HG02763 (cell line): ENCODE measurements around the gene MST1.

Experiments used
- ATAC-seq: cut with Tn5 transposase; IDR thresholded peaks from one replicate; pipeline ENCODE4 v1.9.1; 2021; ENCODE audit warnings: mild to moderate bottlenecking, moderate library complexity; ENCODE audit not compliant: unreplicated experiment

The MST1 gene

GRCh38 chr3:49680493-49681231 is 8.6 kb downstream of the MST1 start:
- no peak for ATAC-seq

GRCh38 chr3:49675912-49676311 is 13.4 kb downstream of the MST1 start:
- no peak for ATAC-seq

- no peak for ATAC-seq
Measured at GRCh38 chr3:49674497-49674983, 14.7 kb downstream of the MST1 start.

- ATAC-seq, result peak; percentile 81
Measured at GRCh38 chr3:49673715-49674496, 15.4 kb downstream of the MST1 start, which contains the start of gene APEH. Gene APEH, plus strand, starts transcription at chr3:49674351. Its CDS starts 51 bp downstream, at chr3:49674402.

- no peak for ATAC-seq
Measured at GRCh38 chr3:49673121-49673714, 16.1 kb downstream of the MST1 start.

GRCh38 chr3:49671291-49672288 is 17.7 kb downstream of the MST1 start:
- ATAC-seq, result no peak

GRCh38 chr3:49670940-49671290 is 18.4 kb downstream of the MST1 start:
- no peak for ATAC-seq

- ATAC-seq, result no peak
Measured at GRCh38 chr3:49669352-49669751, 19.9 kb downstream of the MST1 start.

GRCh38 chr3:49668861-49669260 is 20.4 kb downstream of the MST1 start:
- ATAC-seq, result no peak

- ATAC-seq, result no peak
Measured at GRCh38 chr3:49668414-49668797, 20.9 kb downstream of the MST1 start.

GRCh38 chr3:49667701-49668413 is 21.4 kb downstream of the MST1 start:
- no peak for ATAC-seq

- ATAC-seq, result no peak
Measured at GRCh38 chr3:49666592-49666991, 22.7 kb downstream of the MST1 start.

- no peak for ATAC-seq
Measured at GRCh38 chr3:49665822-49666519, 23.3 kb downstream of the MST1 start.

GRCh38 chr3:49664300-49664699 is 25.0 kb downstream of the MST1 start:
- no peak for ATAC-seq

- ATAC-seq, result no peak
Measured at GRCh38 chr3:49663831-49664230, 25.4 kb downstream of the MST1 start.

- ATAC-seq, result no peak
Measured at GRCh38 chr3:49662720-49663413, 26.4 kb downstream of the MST1 start.

GRCh38 chr3:49662021-49662420 is 27.3 kb downstream of the MST1 start:
- no peak for ATAC-seq

GRCh38 chr3:49661281-49661680 is 28.0 kb downstream of the MST1 start:
- no peak for ATAC-seq

GRCh38 chr3:49659756-49660155 is 29.5 kb downstream of the MST1 start:
- ATAC-seq, result no peak
